Activated CD8-positive, alpha-beta T cell treated with anti-CD3 and anti-CD28 coated beads, Interleukin-2, amount 10 ng/mL, durations not matched to agents 7 days and 5 days (primary cell): Measurements from ENCODE around the gene KCNC4. TPM values are rescaled to one million over a fixed set of nuclear protein-coding genes. Genes with fewer than 3 reads are reported as not detected.
A peak's percentile ranks its signal among the peaks of the same experiment; 100 is the strongest.

Experiments used
- ATAC-seq: fragments of 150-1000 bp; cut with Tn5 transposase; one replicate; pipeline ENCODE4 v1.10.0; 2021; ENCODE audit warnings: moderate library complexity
- CTCF ChIA-PET: fragments of 350-600 bp; sonication (Branson Sonifier 250); formaldehyde crosslinking; loops from one replicate; lab custom pipeline; 2021; ENCODE audit warnings: antibody characterized with exemption; lab: Charles Lee
- POLR2A ChIA-PET: fragments of 350-600 bp; sonication (Branson Sonifier 250); formaldehyde crosslinking; loops from one replicate; lab custom pipeline; 2021; ENCODE audit warnings: antibody characterized with exemption; lab: Charles Lee
- DNase-seq: peaks from one replicate; pipeline ENCODE4 v3.0.0-alpha.2; 2020
- H3K27ac Mint-ChIP-seq: one replicate; pipeline ENCODE4 v1.8.0; 2021; ENCODE audit warnings: mild to moderate bottlenecking, mixed read lengths
- H3K27me3 Mint-ChIP-seq: one replicate; pipeline ENCODE4 v1.8.0; 2021; ENCODE audit warnings: low read depth, mixed read lengths
- H3K36me3 Mint-ChIP-seq: one replicate; pipeline ENCODE4 v1.8.0; 2021; ENCODE audit warnings: low read depth, mixed read lengths
- H3K4me1 Mint-ChIP-seq: one replicate; pipeline ENCODE4 v1.8.0; 2021; ENCODE audit warnings: low read depth, mixed read lengths
- H3K4me3 Mint-ChIP-seq: one replicate; pipeline ENCODE4 v1.8.0; 2021; ENCODE audit warnings: mild to moderate bottlenecking, mixed read lengths
- H3K9me3 Mint-ChIP-seq: one replicate; pipeline ENCODE4 v1.8.0; 2022; ENCODE audit warnings: mixed read lengths; ENCODE audit not compliant: insufficient read depth
- total RNA-seq, 2 experiments: library from RNA; stranded (reverse); gene quantifications; one replicate each; pipeline ENCODE4 v1.2.3, GENCODE V29; 2021

KCNC4 gene
- total RNA-seq, 2 experiments from 2014 or later: 7.5 to 8.3 TPM

GRCh38 chr1:110190282-110190929 is 19.7 kb upstream of the KCNC4 start:
- ChIA-PET POLR2A (no interaction called here), CTCF (interaction anchor here (0.8 to 2.1 kb wide), 4 partner anchors 13 to 270 kb away, joined by 3 to 16 read pairs (median 4); no protein-coding TSS in a partner anchor)
- no peak for ATAC-seq
- Mint-ChIP-seq H3K9me3 (no peaks in the 10 kb centered on the region), H3K27ac (no peak overlapping the region), H3K27me3 (peaks cover 9% of the 10 kb centered on the region), H3K36me3 (no peaks in the 10 kb centered on the region), H3K4me1 (no peaks in the 10 kb centered on the region), H3K4me3 (no peak overlapping the region)
- no peak for DNase-seq

DNA sequence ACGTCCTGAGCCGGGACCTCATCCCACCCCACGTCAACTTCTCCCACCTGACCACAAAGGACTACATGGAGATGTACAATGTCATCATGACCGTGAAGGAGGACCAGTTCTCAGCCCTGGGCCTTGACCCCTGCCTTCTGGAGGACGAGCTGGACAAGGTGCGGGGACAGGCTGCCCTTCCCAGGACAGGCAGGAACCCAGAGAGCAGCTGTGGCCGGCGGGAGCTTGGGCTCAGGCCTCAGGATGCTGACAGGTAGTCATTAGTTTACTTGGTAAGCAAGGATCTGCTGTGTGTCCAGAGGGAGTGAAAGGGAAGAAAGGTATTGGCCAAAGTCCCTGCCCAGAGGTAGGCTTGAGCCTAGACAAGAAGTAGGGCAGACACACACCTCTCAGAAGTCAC is 17.6 kb upstream of the KCNC4 start:
- DNase-seq (no peak), ATAC-seq (no peak)
- no peaks in the 10 kb centered on the region for H3K36me3 Mint-ChIP-seq
- peaks cover 4% of the 10 kb centered on the region for H3K27me3 Mint-ChIP-seq
- ChIA-PET POLR2A (no interaction called here), CTCF (interaction anchor here (1.5 kb wide), 1 partner anchor 303 kb away, joined by 8 read pairs; no protein-coding TSS in a partner anchor)
- H3K4me1 Mint-ChIP-seq: peaks cover 2% of the 10 kb centered on the region
- no peak overlapping the region for H3K4me3 Mint-ChIP-seq
- H3K27ac Mint-ChIP-seq: no peak overlapping the region
- H3K9me3 Mint-ChIP-seq: no peaks in the 10 kb centered on the region

DNA sequence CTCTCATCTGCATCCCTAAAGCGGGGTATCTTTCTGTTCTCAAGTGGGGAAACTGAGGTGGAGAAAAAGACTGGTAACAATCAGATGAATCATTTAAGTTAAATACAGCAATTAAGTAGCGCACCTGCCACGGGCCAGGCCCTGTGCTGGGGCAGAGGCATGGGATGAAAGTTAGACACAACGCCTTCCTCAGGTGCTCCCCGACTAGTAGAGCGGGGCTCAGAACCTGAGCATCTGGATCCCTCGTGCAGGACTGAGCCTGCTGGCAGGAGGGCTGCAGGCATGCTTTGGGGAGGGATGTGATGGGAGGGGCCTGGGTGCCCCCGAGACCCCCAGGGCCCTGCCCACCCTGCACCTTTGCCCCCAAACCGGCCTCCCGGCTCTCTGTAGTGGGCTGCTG is 14.9 kb upstream of the KCNC4 start:
- Mint-ChIP-seq H3K4me1 (peaks cover 2% of the 10 kb centered on the region), H3K4me3 (no peak overlapping the region), H3K36me3 (no peaks in the 10 kb centered on the region), H3K27ac (no peak overlapping the region), H3K27me3 (no peaks in the 10 kb centered on the region), H3K9me3 (no peaks in the 10 kb centered on the region)
- ChIA-PET CTCF (interaction anchor here (2.3 kb wide), 1 partner anchor 8 kb away, joined by 12 read pairs; no protein-coding TSS in a partner anchor), POLR2A (no interaction called here)
- DNase-seq (no peak), ATAC-seq (no peak)

GRCh38 chr1:110196917-110197765 is 13.0 kb upstream of the KCNC4 start:
- no peak overlapping the region for H3K4me3 Mint-ChIP-seq
- H3K4me1 Mint-ChIP-seq: peaks cover 2% of the 10 kb centered on the region
- POLR2A ChIA-PET: no interaction called here

DNA sequence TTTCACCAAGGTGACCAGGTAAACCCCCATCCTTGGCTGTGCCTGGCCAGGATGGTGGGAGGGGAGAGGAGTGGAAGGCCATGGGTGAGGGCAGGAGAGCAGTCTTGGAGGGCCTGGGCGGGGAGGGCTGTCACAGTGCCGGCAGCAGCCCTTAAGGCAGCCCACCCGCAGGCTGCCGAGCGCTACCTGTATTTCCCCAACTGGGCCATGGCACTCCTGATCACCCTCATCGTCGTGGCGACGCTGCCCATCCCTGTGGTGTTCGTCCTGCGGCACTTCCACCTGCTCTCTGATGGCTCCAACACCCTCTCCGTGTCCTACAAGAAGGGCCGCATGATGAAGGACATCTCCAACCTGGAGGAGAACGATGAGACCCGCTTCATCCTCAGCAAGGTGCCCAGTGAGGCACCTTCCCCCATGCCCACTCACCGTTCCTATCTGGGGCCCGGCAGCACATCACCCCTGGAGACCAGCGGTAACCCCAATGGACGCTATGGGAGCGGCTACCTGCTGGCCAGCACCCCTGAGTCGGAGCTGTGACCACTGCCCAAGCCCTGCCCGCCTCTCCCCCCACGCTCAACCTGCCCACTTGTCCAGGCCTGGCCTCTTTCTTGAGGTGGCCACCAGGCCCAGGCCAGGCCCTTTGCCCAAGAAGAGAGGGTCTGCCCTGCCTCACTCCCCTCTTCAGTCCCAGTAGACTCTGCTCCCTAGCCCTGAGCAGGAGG is 12.0 kb upstream of the KCNC4 start:
- no peak overlapping the region for H3K27ac Mint-ChIP-seq
- H3K4me1 Mint-ChIP-seq: peaks cover 7% of the 10 kb centered on the region
- H3K36me3 Mint-ChIP-seq: no peaks in the 10 kb centered on the region
- no peaks in the 10 kb centered on the region for H3K27me3 Mint-ChIP-seq
- no peaks in the 10 kb centered on the region for H3K9me3 Mint-ChIP-seq
- DNase-seq (no peak), ATAC-seq (no peak)
- ChIA-PET POLR2A (no interaction called here), CTCF (interaction anchor here (1.1 to 2.8 kb wide), 11 partner anchors 10 to 588 kb away, joined by 3 to 41 read pairs (median 8); partner anchors contain the start of genes KCNC4 and RBM15)
- H3K4me3 Mint-ChIP-seq: no peak overlapping the region

More at GRCh38 chr1:110196917-110197765, 13.0 kb upstream of the KCNC4 start:
- CTCF ChIA-PET: interaction anchor here (0.6 to 2.8 kb wide), 34 partner anchors 8 to 589 kb away, joined by 3 to 41 read pairs (median 4); partner anchors contain the start of genes KCNC4 and RBM15
- ATAC-seq (peak; percentile 87), DNase-seq (peak; percentile 66)
- H3K9me3 Mint-ChIP-seq: no peaks in the 10 kb centered on the region
- no peaks in the 10 kb centered on the region for H3K27me3 Mint-ChIP-seq
- H3K27ac Mint-ChIP-seq: no peak overlapping the region
- no peaks in the 10 kb centered on the region for H3K36me3 Mint-ChIP-seq

GRCh38 chr1:110198746-110199145 is 11.4 kb upstream of the KCNC4 start:
- ChIA-PET POLR2A (no interaction called here), CTCF (no interaction called here)
- DNase-seq (no peak), ATAC-seq (no peak)
- Mint-ChIP-seq H3K9me3 (no peaks in the 10 kb centered on the region), H3K27me3 (no peaks in the 10 kb centered on the region), H3K4me3 (no peak overlapping the region), H3K36me3 (no peaks in the 10 kb centered on the region), H3K4me1 (peaks cover 14% of the 10 kb centered on the region), H3K27ac (no peak overlapping the region)

- POLR2A ChIA-PET: no interaction called here
- H3K36me3 Mint-ChIP-seq: no peaks in the 10 kb centered on the region
- ATAC-seq: no peak
Measured at GRCh38 chr1:110200190-110200589, 9.9 kb upstream of the KCNC4 start.

GRCh38 chr1:110200666-110201065 is 9.4 kb upstream of the KCNC4 start:
- ChIA-PET POLR2A (interaction anchor here (0.9 to 3.7 kb wide), 2 partner anchors 139 to 208 kb away, joined by 3 to 26 read pairs; partner anchors contain the start of gene RBM15), CTCF (interaction anchor here (1.7 to 10.7 kb wide), 4 partner anchors 63 to 296 kb away, joined by 5 to 460 read pairs (median 89); no protein-coding TSS in a partner anchor)

More at GRCh38 chr1:110200190-110200589, 9.9 kb upstream of the KCNC4 start:
- Mint-ChIP-seq H3K4me1 (peaks cover 15% of the 10 kb centered on the region), H3K9me3 (no peaks in the 10 kb centered on the region), H3K27ac (no peak overlapping the region), H3K27me3 (no peaks in the 10 kb centered on the region), H3K4me3 (no peak overlapping the region)
- CTCF ChIA-PET: interaction anchor here (5.2 to 10.7 kb wide), 3 partner anchors 111 to 296 kb away, joined by 86 to 460 read pairs (median 92); no protein-coding TSS in a partner anchor
- no peak for DNase-seq

GRCh38 chr1:110201157-110201825 is 8.8 kb upstream of the KCNC4 start:
- CTCF ChIA-PET: interaction anchor here (1.7 to 10.7 kb wide), 6 partner anchors 62 to 295 kb away, joined by 5 to 460 read pairs (median 52); partner anchors contain the start of gene LAMTOR5
- Mint-ChIP-seq H3K36me3 (no peaks in the 10 kb centered on the region), H3K27ac (no peak overlapping the region), H3K9me3 (no peaks in the 10 kb centered on the region), H3K27me3 (no peaks in the 10 kb centered on the region), H3K4me3 (no peak overlapping the region), H3K4me1 (peaks cover 15% of the 10 kb centered on the region)
- ATAC-seq: no peak
- POLR2A ChIA-PET: interaction anchor here (0.9 to 3.7 kb wide), 2 partner anchors 138 to 207 kb away, joined by 3 to 26 read pairs; partner anchors contain the start of gene RBM15
- no peak for DNase-seq

More at GRCh38 chr1:110200666-110201065, 9.4 kb upstream of the KCNC4 start:
- Mint-ChIP-seq H3K27me3 (no peaks in the 10 kb centered on the region), H3K36me3 (no peaks in the 10 kb centered on the region), H3K9me3 (no peaks in the 10 kb centered on the region), H3K27ac (no peak overlapping the region), H3K4me3 (no peak overlapping the region), H3K4me1 (peaks cover 15% of the 10 kb centered on the region)
- ATAC-seq: no peak
- no peak for DNase-seq

DNA sequence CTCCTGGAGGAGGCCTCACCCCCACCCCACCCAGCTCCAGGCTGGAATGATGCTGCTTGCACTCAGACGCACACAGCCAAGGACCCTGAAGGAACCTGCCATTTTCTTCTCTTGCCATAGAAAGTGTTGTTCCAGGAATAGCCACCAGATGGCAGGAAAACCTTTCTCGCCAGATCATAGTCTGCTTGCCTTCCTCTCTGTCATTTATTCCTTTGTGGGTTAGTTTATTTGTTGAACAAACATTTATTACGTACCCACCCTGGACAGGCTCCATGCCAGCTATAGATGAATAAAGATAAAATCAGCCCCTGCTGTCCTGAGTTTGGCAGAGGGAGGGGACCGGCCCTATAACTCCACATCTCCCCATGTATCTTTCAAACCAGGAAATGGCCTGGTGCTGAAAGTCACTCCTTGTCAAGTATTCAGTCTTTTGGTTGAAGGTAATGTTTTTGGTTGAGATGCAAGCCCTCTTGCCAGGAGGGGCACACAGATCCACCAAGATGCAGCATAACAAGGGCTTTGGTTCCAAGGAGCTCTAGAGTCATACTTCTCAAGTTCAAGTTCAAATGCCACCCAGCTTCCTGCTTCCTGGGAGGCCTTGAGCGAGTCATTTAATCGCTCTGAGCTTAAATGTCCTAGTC is 7.0 kb upstream of the KCNC4 start:
- peak; percentile 66 for ATAC-seq
- no peaks in the 10 kb centered on the region for H3K36me3 Mint-ChIP-seq
- ChIA-PET POLR2A (interaction anchor here (0.5 to 3.7 kb wide), 4 partner anchors 110 to 224 kb away, joined by 3 to 26 read pairs (median 4); partner anchors contain the start of gene RBM15), CTCF (interaction anchor here (0.7 to 10.7 kb wide), 54 partner anchors 9 to 584 kb away, joined by 3 to 460 read pairs (median 4); partner anchors contain the start of genes LAMTOR5 and RBM15)
- peaks cover 24% of the 10 kb centered on the region for H3K4me1 Mint-ChIP-seq
- no peak overlapping the region for H3K4me3 Mint-ChIP-seq
- H3K27me3 Mint-ChIP-seq: no peaks in the 10 kb centered on the region
- peak overlapping the region; percentile 90 for H3K27ac Mint-ChIP-seq
- DNase-seq: peak; percentile 85
- H3K9me3 Mint-ChIP-seq: no peaks in the 10 kb centered on the region
